Left lung (tissue), 10 donors: ENCODE data around the gene ZSWIM6. TPM values are rescaled to one million over a fixed set of nuclear protein-coding genes. Genes with fewer than 3 reads are reported as not detected.
"Not testable (repeated sequence)": the region's sequence is repeated elsewhere in the genome, so short reads cannot be mapped to it uniquely, and the experiment has no call there.

Experiments
- ATAC-seq: fragments of 200-7000 bp; cut with Tn5 transposase; one replicate; pipeline ENCODE4 v1.9.1; 2020; ENCODE audit warnings: moderate library complexity
- DNase-seq, 4 donors: peaks; one replicate each; pipeline ENCODE4 v3.0.0-alpha.2; 2013 to 2020
- H3K27ac ChIP-seq, 2 donors: fragments of 200-600 bp; sonication (generic) in 1 of 2; one replicate each; pipeline versions ENCODE4 v1.5.0 to v1.8.0; 2020 to 2021
- H3K27me3 ChIP-seq, 2 donors: fragments of 200-600 bp; sonication (generic) in 1 of 2; one replicate each; pipeline versions ENCODE4 v1.5.0 to v1.8.0; 2020 to 2021
- H3K36me3 ChIP-seq, 2 donors: fragments of 200-600 bp; sonication (generic) in 1 of 2; one replicate each; pipeline versions ENCODE4 v1.5.0 to v1.8.0; 2020 to 2021
- H3K4me1 ChIP-seq, 2 donors: fragments of 200-600 bp; one replicate each; pipeline ENCODE4 v1.8.0; 2021
- H3K4me3 ChIP-seq, 2 donors: fragments of 200-600 bp; sonication (generic) in 1 of 2; one replicate each; pipeline versions ENCODE4 v1.5.0 to v1.8.0; 2020 to 2021; ENCODE audit warnings: mild to moderate bottlenecking in 1 of 2
- H3K9me3 ChIP-seq, 2 donors: fragments of 200-600 bp; sonication (generic) in 1 of 2; one replicate each; pipeline versions ENCODE4 v1.5.0 to v1.8.0; 2020 to 2021
- CTCF ChIP-seq, 2 donors: fragments of 200-600 bp; sonication (generic) in 1 of 2; IDR thresholded peaks; one replicate each; pipeline versions ENCODE4 v1.5.0 to v1.8.0; 2021; ENCODE audit warnings: antibody characterized with exemption in 2 of 2
- intact Hi-C, 2 donors: fragments of 100-400 bp; cut with DNase I; formaldehyde crosslinking; loops; one replicate each; pipeline versions ENCODE4 v1.11.2 to v1.14.2; 2022
- polyA plus RNA-seq, 6 donors: library from polyadenylated mRNA; unstranded; fragments of 120-200 nt; gene quantifications; one replicate each; pipeline ENCODE4 v1.2.1, GENCODE V29; 2013; ENCODE audit not compliant: insufficient read length in 6 of 6
- total RNA-seq, 2 donors: library from RNA; stranded (reverse); fragmentation: NEBNext Ultra II Directional; extraction: Animal tissue kit (Norgen Biotek cat#: 25700); gene quantifications; one replicate each; pipeline ENCODE4 v1.2.1, GENCODE V29; 2021
- donor health status: DM: no; HTN: yes; CAD: no.
- donor health status: DM: no; HTN: no; CAD: no.

ZSWIM6 gene
- total and polyA plus RNA-seq, 8 donors: 17.5 to 24.4 (median 22.3) TPM

GRCh38 chr5:61408476-61409168 lies 76.6 kb downstream of the ZSWIM6 start:
- ATAC-seq: peak; percentile 99
- Histone ChIP-seq H3K27me3 (no peaks in the 10 kb centered on the region), H3K36me3 (no peaks in the 10 kb centered on the region), H3K4me3 (no peak overlapping the region), H3K9me3 (no peaks in the 10 kb centered on the region), H3K27ac (peak overlapping the region; percentile 53 to 60), H3K4me1 (peaks cover 19 to 44% of the 10 kb centered on the region in 2 donors)
- no peak for TF ChIP-seq CTCF (IDR thresholded peaks at IDR 0.05)
- intact Hi-C loops: no loop called here
- DNase-seq: peak; percentile 97 to 100 (median 100)

- TF ChIP-seq CTCF (IDR thresholded peaks at IDR 0.05): no peak
- no peaks in the 10 kb centered on the region for H3K36me3 ChIP-seq
- no peaks in the 10 kb centered on the region for H3K27me3 ChIP-seq
- peaks cover 19 to 49% of the 10 kb centered on the region in 2 donors for H3K4me1 ChIP-seq
- intact Hi-C loops: no loop called here
- peak overlapping the region; percentile 53 to 60 for H3K27ac ChIP-seq
- ATAC-seq (peak; percentile 72), DNase-seq (no peak)
- no peaks in the 10 kb centered on the region for H3K9me3 ChIP-seq
- no peak overlapping the region for H3K4me3 ChIP-seq
Observed at GRCh38 chr5:61409568-61409967, 77.5 kb downstream of the ZSWIM6 start.

- intact Hi-C loops: no loop called here
- no peak overlapping the region for H3K4me3 ChIP-seq
- no peaks in the 10 kb centered on the region for H3K27me3 ChIP-seq
- no peaks in the 10 kb centered on the region for H3K9me3 ChIP-seq
- no peak for ATAC-seq
- DNase-seq: no peak
- H3K4me1 ChIP-seq: peaks cover 19 to 57% of the 10 kb centered on the region in 2 donors
- TF ChIP-seq CTCF (IDR thresholded peaks at IDR 0.05): no peak
- H3K27ac ChIP-seq: no peak overlapping the region
- no peaks in the 10 kb centered on the region for H3K36me3 ChIP-seq
Observed at GRCh38 chr5:61410811-61411210, 78.8 kb downstream of the ZSWIM6 start.

GRCh38 chr5:61412361-61412760 lies 80.3 kb downstream of the ZSWIM6 start:
- Histone ChIP-seq H3K36me3 (no peaks in the 10 kb centered on the region), H3K4me3 (no peak overlapping the region), H3K4me1 (peaks cover 19 to 55% of the 10 kb centered on the region in 2 donors), H3K27ac (no peak overlapping the region), H3K9me3 (no peaks in the 10 kb centered on the region), H3K27me3 (no peaks in the 10 kb centered on the region)
- intact Hi-C loops: no loop called here
- no peak for DNase-seq
- ATAC-seq: no peak
- no peak for TF ChIP-seq CTCF (IDR thresholded peaks at IDR 0.05)

- H3K27me3 ChIP-seq, intact Hi-C loops, ATAC-seq, H3K9me3 ChIP-seq, H3K4me3 ChIP-seq, H3K36me3 ChIP-seq, H3K27ac ChIP-seq, DNase-seq: not testable (repeated sequence)
- peaks cover 13 to 46% of the 10 kb centered on the region in 2 donors for H3K4me1 ChIP-seq
Observed at GRCh38 chr5:61413205-61413604, 81.1 kb downstream of the ZSWIM6 start.

GRCh38 chr5:61414806-61415205 lies 82.7 kb downstream of the ZSWIM6 start:
- TF ChIP-seq CTCF (IDR thresholded peaks at IDR 0.05): no peak
- Histone ChIP-seq H3K9me3 (no peaks in the 10 kb centered on the region), H3K4me1 (peaks cover 3 to 30% of the 10 kb centered on the region in 2 donors), H3K4me3 (no peak overlapping the region), H3K27me3 (no peaks in the 10 kb centered on the region), H3K36me3 (no peaks in the 10 kb centered on the region), H3K27ac (no peak overlapping the region)
- DNase-seq (no peak), ATAC-seq (no peak)
- intact Hi-C loops: no loop called here
